ENCODE measurements around the gene ULBP3.
"Not testable (repeated sequence)": the region's sequence is repeated elsewhere in the genome, so short reads cannot be mapped to it uniquely, and the experiment has no call there.

Gene ULBP3

GRCh38 chr6:150028799-150029198, 40.1 kb downstream of the ULBP3 start:
- no peak for TF ChIP-seq CTCF (IDR thresholded peaks at IDR 0.05; ENCODE audit: low read depth, low read length)
- Histone ChIP-seq H3K4me3 (ENCODE audit: low read depth, low read length) (no peak overlapping the region), H3K36me3 (no peaks in the 10 kb centered on the region), H3K9me3 (no peaks in the 10 kb centered on the region), H3K27me3 (peaks cover 54% of the 10 kb centered on the region), H3K4me1 (no peaks in the 10 kb centered on the region)
- no peak for DNase-seq

GRCh38 chr6:150027806-150028565, 40.9 kb downstream of the ULBP3 start:
- DNase-seq = no peak
- Histone ChIP-seq H3K27me3 (peaks cover 51% of the 10 kb centered on the region), H3K36me3 (no peaks in the 10 kb centered on the region), H3K4me1 (no peaks in the 10 kb centered on the region), H3K4me3 (ENCODE audit: low read depth, low read length) (no peak overlapping the region), H3K9me3 (no peaks in the 10 kb centered on the region)
- no peak for TF ChIP-seq CTCF (IDR thresholded peaks at IDR 0.05; ENCODE audit: low read depth, low read length)

- Histone ChIP-seq H3K4me1 (no peaks in the 10 kb centered on the region), H3K9me3 (no peaks in the 10 kb centered on the region), H3K27me3 (peaks cover 47% of the 10 kb centered on the region), H3K36me3 (no peaks in the 10 kb centered on the region), H3K4me3 (ENCODE audit: low read depth, low read length) (no peak overlapping the region)
- DNase-seq = no peak
- TF ChIP-seq CTCF (IDR thresholded peaks at IDR 0.05; ENCODE audit: low read depth, low read length) = no peak
These were observed 41.7 kb downstream of the ULBP3 start for GRCh38 chr6:150026976-150027805.

GRCh38 chr6:150025201-150025917, 43.6 kb downstream of the ULBP3 start, which contains the start of gene RAET1L:
Gene RAET1L, minus strand, starts transcription at chr6:150025532. Its CDS starts 61 bp downstream, at chr6:150025471.
- DNase-seq = no peak
- Histone ChIP-seq H3K4me1 (no peaks in the 10 kb centered on the region), H3K9me3 (no peaks in the 10 kb centered on the region), H3K27me3 (peaks cover 37% of the 10 kb centered on the region), H3K4me3 (ENCODE audit: low read depth, low read length) (no peak within 1 kb of the TSS), H3K36me3 (no peaks in the 10 kb centered on the region)
- TF ChIP-seq CTCF (IDR thresholded peaks at IDR 0.05; ENCODE audit: low read depth, low read length) = no peak

GRCh38 chr6:150024646-150025155, 44.2 kb downstream of the ULBP3 start:
- no peak overlapping the region for H3K4me3 ChIP-seq (ENCODE audit: low read depth, low read length)
- TF ChIP-seq CTCF (IDR thresholded peaks at IDR 0.05; ENCODE audit: low read depth, low read length) = no peak
- H3K4me1 ChIP-seq = no peaks in the 10 kb centered on the region
- peaks cover 33% of the 10 kb centered on the region for H3K27me3 ChIP-seq
- H3K9me3 ChIP-seq = no peaks in the 10 kb centered on the region
- no peaks in the 10 kb centered on the region for H3K36me3 ChIP-seq
- DNase-seq = no peak

GRCh38 chr6:150024021-150024420, 44.9 kb downstream of the ULBP3 start:
- H3K27me3 ChIP-seq = peaks cover 32% of the 10 kb centered on the region
- not testable (repeated sequence) for H3K4me3 ChIP-seq (ENCODE audit: low read depth, low read length); H3K4me1 ChIP-seq; H3K36me3 ChIP-seq; H3K9me3 ChIP-seq; DNase-seq

GRCh38 chr6:150021870-150022269, 47.1 kb downstream of the ULBP3 start:
- H3K4me1 ChIP-seq; H3K36me3 ChIP-seq; H3K4me3 ChIP-seq (ENCODE audit: low read depth, low read length); DNase-seq; H3K9me3 ChIP-seq: not testable (repeated sequence)
- peaks cover 26% of the 10 kb centered on the region for H3K27me3 ChIP-seq
